A549 (cell line): Measurements from ENCODE around the gene ATF3.

ENCODE experiments used
- EHMT2 ChIP-seq: fragments of 200-600 bp; sonication (generic); IDR thresholded peaks from 2 replicates; pipeline ENCODE4 v1.6.1; 2016; ENCODE audit warnings: antibody characterized with exemption, low read depth, mild to moderate bottlenecking, moderate library complexity
- HOXA7 ChIP-seq: fragments of 250-450 bp; sonication (Bioruptor Pico); IDR thresholded peaks from 2 replicates; pipeline ENCODE4 v1.5.0; 2020; ENCODE audit warnings: mild to moderate bottlenecking, moderate library complexity
- POLR2A ChIP-seq: IDR thresholded peaks from 2 replicates; pipeline ENCODE4 v1.6.1; 2012; ENCODE audit warnings: mild to moderate bottlenecking, low read length
- TF ChIP-seq, protein P1 (sequence below): IDR thresholded peaks from 2 replicates; pipeline ENCODE4 v1.6.1; 2012
- TF ChIP-seq, protein P2 (sequence below): fragments of 450-650 bp; IDR thresholded peaks from 2 replicates; pipeline ENCODE4 v1.6.1; 2014; ENCODE audit warnings: antibody characterized with exemption
- TF ChIP-seq, protein P3 (sequence below): fragments of >200 bp; sonication (Bioruptor Twin); formaldehyde crosslinking; IDR thresholded peaks from 3 replicates; pipeline ENCODE4 v1.5.1; 2016

DNA sequence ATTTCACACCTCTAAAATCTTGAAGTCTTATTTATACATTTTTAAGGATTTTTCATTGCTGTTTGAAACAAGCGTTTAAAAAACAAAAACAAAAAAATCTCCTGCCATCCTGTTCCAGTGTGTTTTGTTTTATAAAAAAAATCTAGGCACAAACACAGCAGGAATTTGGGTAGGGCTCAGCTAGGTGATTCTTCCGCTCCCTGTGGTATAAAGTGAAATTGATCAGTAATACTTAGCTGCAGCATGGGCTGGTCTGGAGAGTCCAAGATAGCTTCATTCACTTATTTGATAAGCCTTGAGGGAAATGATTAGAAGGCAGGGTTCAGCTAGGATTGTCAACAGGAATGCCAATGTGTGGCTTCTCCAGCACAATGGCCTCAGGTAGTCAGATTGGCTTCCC is 25.7 kb downstream of the ATF3 start:
- TF ChIP-seq, protein P1, sequence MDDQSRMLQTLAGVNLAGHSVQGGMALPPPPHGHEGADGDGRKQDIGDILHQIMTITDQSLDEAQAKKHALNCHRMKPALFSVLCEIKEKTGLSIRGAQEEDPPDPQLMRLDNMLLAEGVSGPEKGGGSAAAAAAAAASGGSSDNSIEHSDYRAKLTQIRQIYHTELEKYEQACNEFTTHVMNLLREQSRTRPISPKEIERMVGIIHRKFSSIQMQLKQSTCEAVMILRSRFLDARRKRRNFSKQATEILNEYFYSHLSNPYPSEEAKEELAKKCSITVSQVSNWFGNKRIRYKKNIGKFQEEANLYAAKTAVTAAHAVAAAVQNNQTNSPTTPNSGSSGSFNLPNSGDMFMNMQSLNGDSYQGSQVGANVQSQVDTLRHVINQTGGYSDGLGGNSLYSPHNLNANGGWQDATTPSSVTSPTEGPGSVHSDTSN, result no peak
- TF ChIP-seq POLR2A (no peak), HOXA7 (CRISPR knock-in tag) (no peak), EHMT2 (no peak)
- TF ChIP-seq, protein P2, sequence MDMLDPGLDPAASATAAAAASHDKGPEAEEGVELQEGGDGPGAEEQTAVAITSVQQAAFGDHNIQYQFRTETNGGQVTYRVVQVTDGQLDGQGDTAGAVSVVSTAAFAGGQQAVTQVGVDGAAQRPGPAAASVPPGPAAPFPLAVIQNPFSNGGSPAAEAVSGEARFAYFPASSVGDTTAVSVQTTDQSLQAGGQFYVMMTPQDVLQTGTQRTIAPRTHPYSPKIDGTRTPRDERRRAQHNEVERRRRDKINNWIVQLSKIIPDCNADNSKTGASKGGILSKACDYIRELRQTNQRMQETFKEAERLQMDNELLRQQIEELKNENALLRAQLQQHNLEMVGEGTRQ, result no peak
- TF ChIP-seq, protein P3, sequence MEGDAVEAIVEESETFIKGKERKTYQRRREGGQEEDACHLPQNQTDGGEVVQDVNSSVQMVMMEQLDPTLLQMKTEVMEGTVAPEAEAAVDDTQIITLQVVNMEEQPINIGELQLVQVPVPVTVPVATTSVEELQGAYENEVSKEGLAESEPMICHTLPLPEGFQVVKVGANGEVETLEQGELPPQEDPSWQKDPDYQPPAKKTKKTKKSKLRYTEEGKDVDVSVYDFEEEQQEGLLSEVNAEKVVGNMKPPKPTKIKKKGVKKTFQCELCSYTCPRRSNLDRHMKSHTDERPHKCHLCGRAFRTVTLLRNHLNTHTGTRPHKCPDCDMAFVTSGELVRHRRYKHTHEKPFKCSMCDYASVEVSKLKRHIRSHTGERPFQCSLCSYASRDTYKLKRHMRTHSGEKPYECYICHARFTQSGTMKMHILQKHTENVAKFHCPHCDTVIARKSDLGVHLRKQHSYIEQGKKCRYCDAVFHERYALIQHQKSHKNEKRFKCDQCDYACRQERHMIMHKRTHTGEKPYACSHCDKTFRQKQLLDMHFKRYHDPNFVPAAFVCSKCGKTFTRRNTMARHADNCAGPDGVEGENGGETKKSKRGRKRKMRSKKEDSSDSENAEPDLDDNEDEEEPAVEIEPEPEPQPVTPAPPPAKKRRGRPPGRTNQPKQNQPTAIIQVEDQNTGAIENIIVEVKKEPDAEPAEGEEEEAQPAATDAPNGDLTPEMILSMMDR, result no peak
